HepG2 (cell line): ENCODE data around the gene ATP10A. TPM values are rescaled to one million over a fixed set of nuclear protein-coding genes. Genes with fewer than 3 reads are reported as not detected.

Experiments
- ATAC-seq: fragments of 200-7000 bp; cut with Tn5 transposase; 3 replicates; pipeline ENCODE4 v1.9.1; 2020; ENCODE audit warnings: mild to moderate bottlenecking, moderate library complexity
- BruUV-seq: library from RNA; stranded (reverse); fragments of 400-500 nt; replicated peaks from 2 replicates; lab custom pipeline; 2021; lab: Mats Ljungman, UMichigan
- CTCF ChIA-PET: fragments of 300-600 bp; formaldehyde crosslinking; extraction: SDS; loops from one replicate; lab custom pipeline; 2021; ENCODE audit warnings: low total read pairs, inconsistent platforms, low intra/inter-chr PET ratio; lab: Yijun Ruan, JAX
- POLR2A ChIA-PET: fragments of 350-600 bp; sonication (Branson Sonifier 250); formaldehyde crosslinking; loops from one replicate; lab custom pipeline; 2020; ENCODE audit warnings: antibody characterized with exemption, inconsistent platforms; lab: Yijun Ruan, JAX
- DNase-seq: peaks from one replicate; pipeline ENCODE4 v3.0.0-alpha.2; 2015; ENCODE audit warnings: low spot score
- FAIRE-seq: peaks from 3 replicates; lab custom pipeline; 2011; peaks lifted over from hg19 to GRCh38; lab: Jason Lieb, UNC
- H2AFZ ChIP-seq: one replicate; pipeline ENCODE4 v1.6.1; 2011; ENCODE audit warnings: low read length, inconsistent platforms
- H3K27ac ChIP-seq: fragments of 300-600 bp; 3 replicates; pipeline ENCODE4 v1.8.0; 2011; ENCODE audit warnings: mixed run types, mild to moderate bottlenecking, mixed read lengths, low read length, inconsistent platforms; ENCODE audit not compliant: insufficient read depth; ENCODE audit errors: extremely low read length
- H3K27me3 ChIP-seq, 2 experiments: fragments of 200-600 bp in 1 of 2; 2 replicates in 1 of 2; 3 replicates in 1 of 2; pipeline versions ENCODE4 v1.6.0 to v1.8.0; 2011; ENCODE audit warnings: low read length in 2 of 2, mild to moderate bottlenecking in 2 of 2, moderate library complexity in 2 of 2, inconsistent platforms in 1 of 2; ENCODE audit not compliant: insufficient read depth in 2 of 2, control insufficient read depth in 1 of 2
- H3K36me3 ChIP-seq, 2 experiments: fragments of 200-600 bp in 1 of 2; replicated peaks in 1 of 2; 2 replicates in 1 of 2; 3 replicates in 1 of 2; pipeline versions ENCODE4 v1.5.1 to v1.8.0; 2011; ENCODE audit warnings: low read length in 2 of 2, inconsistent platforms in 1 of 2; ENCODE audit not compliant: insufficient read depth in 2 of 2, control insufficient read depth in 1 of 2
- H3K4me1 ChIP-seq: 2 replicates; pipeline ENCODE4 v1.5.1; 2012; ENCODE audit warnings: low read length, inconsistent platforms; ENCODE audit not compliant: insufficient read depth
- H3K4me2 ChIP-seq: 2 replicates; pipeline ENCODE4 v1.6.0; 2011; ENCODE audit warnings: low read depth, low read length, inconsistent platforms
- H3K4me3 ChIP-seq, 3 experiments: fragments of 200-600 bp in 1 of 3; sonication (generic), shearing (Covaris generic) in 1 of 3; replicated peaks in 1 of 3; 2 replicates each; pipeline ENCODE4 v1.5.1; 2011 to 2016; ENCODE audit warnings: low read length in 3 of 3, inconsistent platforms in 2 of 3, low read depth in 2 of 3, mild to moderate bottlenecking in 2 of 3, control low read depth in 1 of 3, mixed read lengths in 1 of 3; ENCODE audit not compliant: insufficient read depth in 1 of 3
- H3K79me2 ChIP-seq: one replicate; pipeline ENCODE4 v1.6.1; 2011; ENCODE audit warnings: low read length, inconsistent platforms; ENCODE audit not compliant: insufficient read depth
- H3K9ac ChIP-seq: 2 replicates; pipeline ENCODE4 v1.6.0; 2011; ENCODE audit warnings: mild to moderate bottlenecking, low read depth, low read length, inconsistent platforms; ENCODE audit not compliant: insufficient read depth
- H3K9me3 ChIP-seq: 2 replicates; pipeline ENCODE4 v1.5.1; 2012; ENCODE audit warnings: mild to moderate bottlenecking, low read length
- H4K20me1 ChIP-seq: 2 replicates; pipeline ENCODE4 v1.6.0; 2011; ENCODE audit warnings: inconsistent platforms, mild to moderate bottlenecking, low read length, moderate library complexity; ENCODE audit not compliant: insufficient read depth
- ADNP ChIP-seq: sonication (generic); formaldehyde crosslinking; IDR thresholded peaks from 2 replicates; pipeline ENCODE4 v1.4.0; 2020; ENCODE audit warnings: missing genetic modification reagents
- DPF2 ChIP-seq: sonication (generic); formaldehyde crosslinking; IDR thresholded peaks from 2 replicates; pipeline ENCODE4 v1.4.0; 2020; ENCODE audit warnings: mild to moderate bottlenecking, low read depth, missing genetic modification reagents, borderline replicate concordance
- FOXK2 ChIP-seq: fragments of 450-650 bp; IDR thresholded peaks from 2 replicates; pipeline ENCODE4 v1.6.1; 2016
- GTF2F1 ChIP-seq: fragments of 150-350 bp; IDR thresholded peaks from 2 replicates; pipeline ENCODE4 v1.6.1; 2014; ENCODE audit warnings: low read length
- MAX ChIP-seq: IDR thresholded peaks from 2 replicates; pipeline ENCODE4 v1.6.1; 2012; ENCODE audit warnings: inconsistent platforms
- NR2F2 ChIP-seq: IDR thresholded peaks from 2 replicates; pipeline ENCODE4 v1.6.1; 2012; ENCODE audit warnings: low read depth, inconsistent platforms, borderline replicate concordance
- SRSF1 ChIP-seq: fragments of 200-400 bp; formaldehyde crosslinking; optimal IDR thresholded peaks from 2 replicates; pipeline ENCODE3; 2017; ENCODE audit warnings: mild to moderate bottlenecking, low read depth, low read length, moderate library complexity
- TBX2 ChIP-seq: sonication (generic); formaldehyde crosslinking; IDR thresholded peaks from 2 replicates; pipeline ENCODE4 v1.5.0; 2020; ENCODE audit warnings: missing genetic modification reagents, mild to moderate bottlenecking, borderline replicate concordance
- ZNF549 ChIP-seq: sonication (generic); formaldehyde crosslinking; IDR thresholded peaks from 2 replicates; pipeline ENCODE4 v1.5.0; 2020; ENCODE audit warnings: missing genetic modification reagents
- ZNF639 ChIP-seq: conservative IDR thresholded peaks from 2 replicates; pipeline ENCODE4 v1.6.1; 2018; ENCODE audit warnings: missing genetic modification reagents
- ZNF761 ChIP-seq: sonication (generic); formaldehyde crosslinking; conservative IDR thresholded peaks from 2 replicates; pipeline ENCODE4 v1.4.0; 2020; ENCODE audit warnings: mild to moderate bottlenecking, missing genetic modification reagents
- WGBS: methylation state at CpG from one replicate; pipeline ENCODE4 v1.1.6; 2017; ENCODE audit warnings: low lambda C conversion rate; 5-methylcytosine and 5-hydroxymethylcytosine counted together
- in situ Hi-C: cut with HindIII; loops from 2 replicates; pipeline ENCODE4 v1.10.0; 2017; ENCODE audit warnings: low pct_unique_long_range_greater_than_20kb; ENCODE audit not compliant: extremely low pct_ligation_motif_present
- intact Hi-C: fragments of 100-400 bp; cut with micrococcal nuclease; formaldehyde crosslinking; loops from one replicate; pipeline ENCODE4 v1.10.0; 2022; ENCODE audit not compliant: unreplicated experiment
- polyA plus RNA-seq, 8 experiments: library from polyadenylated mRNA; depleted of rRNA in 3 of 8; stranded (reverse) in 7 of 8; unstranded in 1 of 8; fragments of >200 nt; fragmentation: Illumina TruSeq in 4 of 8; extraction: Trizol in 4 of 8; gene quantifications; 2 replicates each; pipeline versions ENCODE4 v1.2.1 to v1.2.3, GENCODE V29; 2011 to 2016; ENCODE audit warnings: low read depth in 4 of 8, missing spikeins in 1 of 8, mixed read lengths in 1 of 8; ENCODE audit not compliant: insufficient read depth in 1 of 8
- total RNA-seq, 5 experiments: library from RNA; depleted of rRNA; stranded (reverse); fragments of >200 nt; fragmentation: Illumina TruSeq; extraction: Trizol; gene quantifications; 2 replicates each; pipeline ENCODE4 v1.2.3, GENCODE V29; 2016; ENCODE audit warnings: low read depth in 1 of 5
- TF ChIP-seq, protein P1 (sequence below): sonication (generic); formaldehyde crosslinking; IDR thresholded peaks from 2 replicates; pipeline ENCODE4 v1.4.0; 2020; ENCODE audit warnings: missing genetic modification reagents
- TF ChIP-seq, protein P2 (sequence below): sonication (generic); formaldehyde crosslinking; IDR thresholded peaks from 2 replicates; pipeline ENCODE4 v1.4.0; 2020; ENCODE audit warnings: missing genetic modification reagents, borderline replicate concordance

ATP10A gene
- total and polyA plus RNA-seq, 2 of the 13 experiments (the other 11 are each of a cell fraction or from before 2014, with no cell fraction given) = 0.58 to 4.2 TPM

DNA sequence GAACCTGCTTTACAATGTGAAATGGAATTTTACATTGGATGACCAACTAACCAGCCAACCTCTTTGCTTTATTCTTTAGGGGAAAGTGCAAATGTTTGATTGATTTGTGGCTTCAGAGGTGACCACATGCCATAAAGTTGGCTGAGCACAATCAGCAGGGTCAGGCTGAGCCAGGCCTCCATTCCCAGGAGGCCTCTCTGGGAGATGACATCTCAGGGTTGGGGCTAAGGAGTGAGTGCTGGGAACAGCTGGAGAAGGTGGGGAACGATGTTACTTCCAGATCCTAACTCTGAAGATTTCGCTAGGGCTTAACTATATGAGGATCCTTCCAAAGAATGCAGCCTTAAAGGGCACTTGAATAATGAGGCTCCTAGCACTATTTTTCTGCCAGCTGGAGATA, 131.7 kb downstream of the ATP10A start:
- Histone ChIP-seq H3K4me3 (no peak overlapping the region), H2AFZ (no peak overlapping the region)
- CTCF ChIA-PET = no interaction called here
- TF ChIP-seq ADNP (CRISPR knock-in tag) (no peak), ZNF549 (CRISPR knock-in tag) (no peak), ZNF639 (no peak), ZNF761 (CRISPR knock-in tag) (no peak), DPF2 (CRISPR knock-in tag) (no peak), NR2F2 (no peak), TBX2 (CRISPR knock-in tag) (no peak), FOXK2 (no peak), MAX (no peak), SRSF1 (no peak), GTF2F1 (no peak)
- TF ChIP-seq, protein P1, sequence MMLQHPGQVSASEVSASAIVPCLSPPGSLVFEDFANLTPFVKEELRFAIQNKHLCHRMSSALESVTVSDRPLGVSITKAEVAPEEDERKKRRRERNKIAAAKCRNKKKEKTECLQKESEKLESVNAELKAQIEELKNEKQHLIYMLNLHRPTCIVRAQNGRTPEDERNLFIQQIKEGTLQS = no peak
- TF ChIP-seq, protein P2, sequence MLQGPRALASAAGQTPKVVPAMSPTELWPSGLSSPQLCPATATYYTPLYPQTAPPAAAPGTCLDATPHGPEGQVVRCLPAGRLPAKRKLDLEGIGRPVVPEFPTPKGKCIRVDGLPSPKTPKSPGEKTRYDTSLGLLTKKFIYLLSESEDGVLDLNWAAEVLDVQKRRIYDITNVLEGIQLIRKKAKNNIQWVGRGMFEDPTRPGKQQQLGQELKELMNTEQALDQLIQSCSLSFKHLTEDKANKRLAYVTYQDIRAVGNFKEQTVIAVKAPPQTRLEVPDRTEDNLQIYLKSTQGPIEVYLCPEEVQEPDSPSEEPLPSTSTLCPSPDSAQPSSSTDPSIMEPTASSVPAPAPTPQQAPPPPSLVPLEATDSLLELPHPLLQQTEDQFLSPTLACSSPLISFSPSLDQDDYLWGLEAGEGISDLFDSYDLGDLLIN = no peak
- TF ChIP-seq, all 625 proteins: peak for 0
- FAIRE-seq = no peak
- Histone ChIP-seq H3K27ac (no peak overlapping the region), H3K4me1 (no peaks in the 10 kb centered on the region), H3K27me3 (no peaks in the 10 kb centered on the region), H3K79me2 (no peaks in the 10 kb centered on the region), H3K4me2 (no peak overlapping the region), H3K36me3 (no peaks in the 10 kb centered on the region), H3K9me3 (no peaks in the 10 kb centered on the region), H3K9ac (no peak overlapping the region), H4K20me1 (no peaks in the 10 kb centered on the region)
- ATAC-seq = no peak
- intact Hi-C loops (no loop called here), in situ Hi-C loops (no loop called here)
- no TSS peak for BruUV-seq
- no peak for DNase-seq
- POLR2A ChIA-PET = no interaction called here
- 23% methylated on average over 2 of the region's 2 CpGs for WGBS
